Endometrium (tissue), 2 donors: Measurements from ENCODE around the gene CCRL2.
A peak's percentile ranks its signal among the peaks of the same experiment; 100 is the strongest.
"Not testable (repeated sequence)": the region's sequence is repeated elsewhere in the genome, so short reads cannot be mapped to it uniquely, and the experiment has no call there.

Source experiments
- FAIRE-seq: peaks from 2 replicates; lab custom pipeline; 2012; peaks lifted over from hg19 to GRCh38; lab: Jason Lieb, UNC
- donor health status: control.
- donor health status: control.

Gene CCRL2

GRCh38 chr3:46429671-46430070 is 22.6 kb downstream of the CCRL2 start:
- no peak for FAIRE-seq

- not testable (repeated sequence) for FAIRE-seq
These were observed 23.8 kb downstream of the CCRL2 start for GRCh38 chr3:46430879-46431278.

GRCh38 chr3:46431905-46432304 is 24.8 kb downstream of the CCRL2 start:
- not testable (repeated sequence) for FAIRE-seq

- not testable (repeated sequence) for FAIRE-seq
These were observed 26.1 kb downstream of the CCRL2 start for GRCh38 chr3:46433118-46433517.

GRCh38 chr3:46433841-46434240 is 26.8 kb downstream of the CCRL2 start:
- no peak for FAIRE-seq

GRCh38 chr3:46435081-46435726 is 28.1 kb downstream of the CCRL2 start:
- no peak for FAIRE-seq

- FAIRE-seq, result no peak
These were observed 31.8 kb downstream of the CCRL2 start for GRCh38 chr3:46438831-46439230.

- no peak for FAIRE-seq
These were observed 33.7 kb downstream of the CCRL2 start for GRCh38 chr3:46440531-46441294.

- peak; percentile 12 for FAIRE-seq
These were observed 35.8 kb downstream of the CCRL2 start for GRCh38 chr3:46442576-46443530.

GRCh38 chr3:46447228-46447985 is 40.3 kb downstream of the CCRL2 start:
- FAIRE-seq, result no peak

GRCh38 chr3:46448721-46449120 is 41.7 kb downstream of the CCRL2 start:
- FAIRE-seq, result no peak

GRCh38 chr3:46449755-46450552 is 42.9 kb downstream of the CCRL2 start:
- no peak for FAIRE-seq

- no peak for FAIRE-seq
These were observed 46.6 kb downstream of the CCRL2 start for GRCh38 chr3:46453526-46454208.

GRCh38 chr3:46454209-46454595 is 47.1 kb downstream of the CCRL2 start:
- no peak for FAIRE-seq

- no peak for FAIRE-seq
These were observed 47.5 kb downstream of the CCRL2 start for GRCh38 chr3:46454606-46455005.

GRCh38 chr3:46455231-46456115 is 48.4 kb downstream of the CCRL2 start:
- no peak for FAIRE-seq

- FAIRE-seq, result no peak
These were observed 49.1 kb downstream of the CCRL2 start for GRCh38 chr3:46456118-46456517.
